Mucosa of rectum (tissue), 2 donors: ENCODE results near the gene TMEM121.
"Not testable (repeated sequence)": the region's sequence is repeated elsewhere in the genome, so short reads cannot be mapped to it uniquely, and the experiment has no call there.

Experiments
- H3K27ac ChIP-seq, 2 donors: one replicate each; pipeline ENCODE4 v1.7.0; 2013; ENCODE audit warnings: inconsistent platforms in 2 of 2, low read depth in 2 of 2, low read length in 2 of 2
- H3K27me3 ChIP-seq, 2 donors: one replicate each; pipeline ENCODE4 v1.7.0; 2013; ENCODE audit warnings: low read length in 2 of 2; ENCODE audit not compliant: control insufficient read depth in 2 of 2, insufficient read depth in 2 of 2
- H3K36me3 ChIP-seq, 2 donors: one replicate each; pipeline ENCODE4 v1.7.0; 2013; ENCODE audit warnings: low read length in 2 of 2; ENCODE audit not compliant: control insufficient read depth in 2 of 2, insufficient read depth in 2 of 2
- H3K4me1 ChIP-seq, 2 donors: one replicate each; pipeline ENCODE4 v1.7.0; 2013; ENCODE audit warnings: low read length in 2 of 2, mild to moderate bottlenecking in 1 of 2; ENCODE audit not compliant: control insufficient read depth in 2 of 2, insufficient read depth in 2 of 2
- H3K4me3 ChIP-seq, 2 donors: one replicate each; pipeline ENCODE4 v1.7.0; 2013; ENCODE audit warnings: low read length in 2 of 2
- H3K9ac ChIP-seq, 2 donors: one replicate each; pipeline ENCODE4 v1.7.0; 2013; ENCODE audit warnings: low read length in 2 of 2, low read depth in 1 of 2, mild to moderate bottlenecking in 1 of 2
- H3K9me3 ChIP-seq, 2 donors: one replicate each; pipeline ENCODE4 v1.7.0; 2013; ENCODE audit warnings: low read length in 2 of 2; ENCODE audit not compliant: control insufficient read depth in 2 of 2
- donor health status: healthy.
- donor health status: Normal muscosa, but diverticular disease.

TMEM121 gene

DNA sequence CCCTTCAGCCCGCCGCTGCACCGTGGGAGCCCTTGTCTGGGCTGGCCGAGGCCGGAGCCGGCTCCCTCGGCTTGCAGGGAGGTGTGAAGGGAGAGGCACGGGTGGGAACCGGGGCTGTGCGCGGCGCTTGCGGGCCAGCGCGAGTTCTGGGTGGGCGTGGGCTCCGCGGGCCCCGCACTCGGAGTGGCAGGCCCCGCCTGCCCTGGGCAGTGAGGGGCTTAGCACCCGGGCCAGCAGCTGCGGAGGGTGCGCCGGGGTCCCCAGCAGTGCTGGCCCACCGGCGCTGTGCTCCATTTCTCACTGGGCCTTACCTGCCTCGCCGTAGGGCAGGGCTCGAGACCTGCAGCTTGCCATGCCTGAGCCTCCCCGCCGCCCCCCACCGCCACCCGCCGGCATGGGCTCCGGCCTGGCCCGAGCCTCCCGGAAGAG, 21.4 kb downstream of the TMEM121 start:
- H3K4me3 ChIP-seq: no peak overlapping the region
- no peaks in the 10 kb centered on the region for H3K27me3 ChIP-seq
- no peaks in the 10 kb centered on the region for H3K36me3 ChIP-seq
- no peaks in the 10 kb centered on the region for H3K4me1 ChIP-seq
- H3K9me3 ChIP-seq: no peaks in the 10 kb centered on the region
- no peak overlapping the region for H3K9ac ChIP-seq
- no peak overlapping the region for H3K27ac ChIP-seq

DNA sequence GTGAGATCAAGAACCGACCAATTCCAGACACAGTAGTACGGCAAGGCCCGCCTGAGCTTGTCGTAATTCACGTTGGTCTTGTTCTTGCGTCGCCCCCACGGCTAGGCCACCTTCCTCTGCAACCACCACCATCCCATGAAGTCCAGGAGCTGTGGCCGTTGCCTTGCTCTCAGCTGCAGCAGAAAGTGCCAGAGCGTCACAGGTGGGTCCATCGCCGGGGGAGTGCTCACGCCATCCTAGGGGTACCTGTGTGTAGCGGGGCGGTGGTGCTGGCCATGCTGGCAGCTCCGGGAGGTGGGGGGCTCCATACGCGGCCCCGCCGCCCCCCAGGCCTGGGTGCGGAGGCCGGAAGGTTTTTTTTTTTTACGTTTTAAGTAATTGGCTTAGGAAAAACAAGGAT, 23.1 kb downstream of the TMEM121 start:
- Histone ChIP-seq H3K9me3 (no peaks in the 10 kb centered on the region), H3K27me3 (no peaks in the 10 kb centered on the region), H3K4me1 (no peaks in the 10 kb centered on the region), H3K36me3 (no peaks in the 10 kb centered on the region), H3K27ac (no peak overlapping the region), H3K4me3 (no peak overlapping the region), H3K9ac (no peak overlapping the region)

DNA sequence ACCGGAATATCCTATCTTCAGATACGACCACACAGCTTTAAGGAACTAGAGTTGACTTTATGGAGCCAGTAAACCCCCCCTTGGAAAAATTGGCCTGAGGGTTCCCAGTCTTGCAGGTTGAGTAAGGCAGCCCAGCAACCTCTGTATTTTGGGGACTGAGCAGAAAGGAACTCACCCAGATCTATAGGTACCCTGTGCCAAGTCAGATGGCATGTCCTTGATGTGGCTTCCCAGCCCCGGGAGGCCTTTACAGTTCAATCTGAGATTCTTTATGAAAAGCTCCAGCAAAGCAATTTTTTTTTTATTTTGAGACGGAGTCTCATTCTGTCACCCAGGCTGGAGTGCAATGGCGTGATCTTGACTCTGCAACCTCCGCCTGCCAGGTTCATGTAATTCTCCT, 27.6 kb downstream of the TMEM121 start:
- H3K27ac ChIP-seq: no peak overlapping the region
- no peaks in the 10 kb centered on the region for H3K36me3 ChIP-seq
- H3K9me3 ChIP-seq: no peaks in the 10 kb centered on the region
- no peak overlapping the region for H3K9ac ChIP-seq
- H3K4me1 ChIP-seq: no peaks in the 10 kb centered on the region
- H3K4me3 ChIP-seq: no peak overlapping the region
- H3K27me3 ChIP-seq: no peaks in the 10 kb centered on the region

DNA sequence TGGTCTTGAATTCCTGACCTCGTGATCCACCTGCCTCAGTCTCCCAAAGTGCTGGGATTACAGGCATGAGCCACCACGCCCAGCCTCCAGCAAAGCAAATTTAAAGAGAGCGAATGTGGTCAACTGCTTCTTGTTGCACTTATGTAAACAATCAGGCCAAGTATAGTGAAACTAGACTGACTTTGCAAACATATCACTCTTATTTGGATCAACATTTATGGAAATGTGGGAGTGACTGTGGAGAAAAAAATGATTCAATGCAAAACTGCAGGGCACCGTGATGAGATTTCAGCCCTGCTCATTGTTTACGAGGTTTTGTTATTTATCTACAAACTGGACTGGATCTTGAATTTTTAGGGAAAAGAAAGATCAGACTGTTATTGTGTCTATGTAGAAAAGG, 28.1 kb downstream of the TMEM121 start:
- Histone ChIP-seq H3K9me3 (no peaks in the 10 kb centered on the region), H3K36me3 (no peaks in the 10 kb centered on the region), H3K4me3 (no peak overlapping the region), H3K27ac (no peak overlapping the region), H3K27me3 (no peaks in the 10 kb centered on the region), H3K9ac (no peak overlapping the region), H3K4me1 (no peaks in the 10 kb centered on the region)

DNA sequence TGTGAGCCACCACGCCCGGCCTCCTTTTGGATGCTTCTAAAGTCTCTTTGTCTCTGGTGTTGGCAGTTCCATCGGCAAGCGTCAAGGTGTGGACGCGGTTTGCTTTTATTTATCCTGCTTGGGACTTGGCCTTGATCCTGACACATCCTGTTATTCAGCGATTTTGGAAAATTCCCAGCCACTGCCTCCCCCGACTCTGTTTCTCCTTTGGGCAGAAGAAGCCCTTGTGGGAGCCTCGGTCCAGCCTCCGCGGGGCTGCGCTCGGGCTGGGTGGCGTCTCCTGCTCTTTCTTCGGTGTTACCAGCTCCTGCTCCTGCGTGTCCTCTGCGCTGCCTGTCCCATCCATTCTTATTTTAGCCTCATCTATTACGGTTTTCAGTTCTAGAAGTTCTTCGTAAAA, 31.3 kb downstream of the TMEM121 start:
- H3K27me3 ChIP-seq, H3K9me3 ChIP-seq, H3K27ac ChIP-seq, H3K4me1 ChIP-seq, H3K36me3 ChIP-seq, H3K4me3 ChIP-seq, H3K9ac ChIP-seq: not testable (repeated sequence)

DNA sequence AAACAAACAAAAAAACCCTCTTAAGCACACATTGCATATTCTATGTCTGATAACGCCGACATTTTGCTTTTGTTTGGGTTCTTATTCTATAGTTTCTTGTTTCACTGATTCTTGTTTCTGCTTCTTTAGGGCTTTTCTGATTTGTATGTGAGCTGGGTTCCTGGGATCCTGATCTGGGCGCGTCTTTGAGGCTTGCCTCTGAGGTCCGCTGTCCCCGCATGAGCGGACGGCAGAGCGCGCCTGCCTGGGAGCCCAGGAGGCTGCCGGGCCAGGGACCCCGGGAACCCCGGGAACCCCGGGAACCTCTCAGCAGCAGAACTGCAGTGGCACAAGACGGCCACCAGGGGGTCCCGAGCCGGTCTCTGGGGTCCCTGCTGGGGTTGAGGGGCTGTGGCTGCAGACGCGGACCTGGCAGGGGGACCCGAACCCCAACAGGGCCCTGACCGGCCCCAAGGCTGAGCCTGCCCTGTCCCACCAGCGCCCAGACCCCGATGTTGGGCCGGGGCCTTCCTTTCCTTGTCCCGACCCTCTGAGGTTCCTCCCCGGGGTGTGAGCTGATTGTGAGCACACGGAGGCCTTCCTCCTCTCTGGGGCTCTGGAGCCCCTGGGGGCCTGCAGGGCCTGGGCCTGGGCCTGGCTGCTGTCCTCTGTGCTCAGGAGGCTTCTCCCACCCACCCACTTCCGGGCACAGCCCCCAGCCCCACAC, 32.2 kb downstream of the TMEM121 start:
- not testable (repeated sequence) for H3K4me1 ChIP-seq, H3K9me3 ChIP-seq, H3K27ac ChIP-seq, H3K4me3 ChIP-seq, H3K36me3 ChIP-seq, H3K9ac ChIP-seq, H3K27me3 ChIP-seq

DNA sequence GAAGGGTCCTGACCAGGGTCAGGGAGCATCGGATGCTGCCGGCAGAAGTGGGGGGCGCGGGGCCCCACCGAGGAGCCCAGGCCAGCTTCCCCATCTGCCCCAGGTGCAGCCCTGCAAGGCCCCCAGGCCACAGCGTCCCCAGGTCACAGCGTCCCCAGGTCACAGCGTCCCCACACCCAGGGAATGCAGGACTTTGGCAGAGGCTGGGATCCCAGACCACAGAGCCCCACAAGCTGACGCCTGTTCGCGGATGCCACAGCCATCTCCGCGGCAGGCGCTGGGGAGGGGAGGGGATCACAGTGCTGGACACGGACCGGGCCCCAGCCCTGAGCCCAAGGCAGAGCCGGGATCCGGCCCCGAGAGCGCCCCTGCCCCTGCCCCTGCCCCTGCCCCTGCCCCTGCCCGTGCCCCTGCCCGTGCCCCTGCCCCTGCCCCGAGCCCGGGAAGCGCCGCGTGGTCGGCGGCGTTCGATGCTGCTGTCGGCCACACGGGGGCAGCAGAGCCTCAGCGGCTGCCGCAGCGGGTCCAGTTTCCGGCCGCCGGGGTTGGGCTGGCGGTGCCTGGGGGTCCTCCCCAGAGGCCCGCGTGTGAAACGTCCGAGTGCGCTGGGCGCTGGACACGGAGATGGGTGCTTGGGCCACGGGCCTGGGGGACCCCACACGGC, 33.1 kb downstream of the TMEM121 start:
- not testable (repeated sequence) for H3K4me1 ChIP-seq, H3K36me3 ChIP-seq, H3K27me3 ChIP-seq, H3K9ac ChIP-seq, H3K27ac ChIP-seq, H3K9me3 ChIP-seq, H3K4me3 ChIP-seq

DNA sequence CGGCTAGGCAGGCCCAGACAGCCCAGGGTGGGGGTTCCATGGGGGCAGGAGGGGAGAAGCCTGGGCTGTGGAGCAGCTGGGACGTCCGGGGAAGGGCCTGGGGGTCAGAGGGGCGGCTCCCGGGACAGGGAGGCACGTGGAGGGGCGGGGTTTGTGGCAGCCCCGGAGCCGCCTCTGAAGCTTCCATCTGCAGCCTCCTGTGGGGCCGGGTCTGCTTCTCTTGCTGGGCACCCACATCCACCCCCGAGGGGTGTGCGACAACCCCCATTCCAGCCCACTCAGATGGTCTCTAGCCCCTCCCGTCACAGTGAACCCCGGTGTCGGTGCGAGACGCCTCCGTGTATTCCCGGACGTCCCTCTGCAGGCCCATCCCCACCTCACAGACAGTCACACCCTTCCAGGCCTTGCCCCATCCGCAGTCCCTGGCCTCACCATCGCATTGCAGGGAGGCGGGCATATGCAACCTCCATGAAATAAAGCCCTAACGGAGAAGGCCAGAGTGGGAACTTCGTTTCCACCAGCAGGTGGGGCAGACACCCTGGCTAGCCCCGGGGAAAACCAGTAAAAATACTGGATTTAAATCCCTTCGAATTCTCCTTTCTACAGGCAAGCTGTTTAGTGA, 33.8 kb downstream of the TMEM121 start:
- H3K4me1 ChIP-seq, H3K9ac ChIP-seq, H3K9me3 ChIP-seq, H3K4me3 ChIP-seq, H3K36me3 ChIP-seq, H3K27me3 ChIP-seq, H3K27ac ChIP-seq: not testable (repeated sequence)

DNA sequence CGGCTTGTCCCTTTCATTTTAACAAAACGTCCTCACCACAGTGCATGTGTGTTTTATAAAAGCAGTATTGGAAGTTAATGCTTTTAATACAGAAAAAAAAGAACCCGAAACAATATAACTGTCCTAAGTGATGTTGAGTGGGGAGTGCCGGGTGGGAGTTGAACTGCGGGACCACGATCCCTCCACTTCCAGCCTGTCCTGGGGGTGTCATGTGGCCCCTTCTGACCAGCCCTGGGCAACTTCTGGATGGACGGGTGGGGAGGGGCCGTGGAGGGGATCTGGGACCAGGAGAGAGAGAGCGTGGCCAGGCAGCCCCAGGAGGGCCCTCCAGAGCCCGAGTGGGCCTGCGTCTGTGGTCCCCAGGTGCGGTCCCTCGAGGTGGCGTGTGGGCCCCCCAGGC, 35.0 kb downstream of the TMEM121 start:
- H3K9me3 ChIP-seq, H3K27ac ChIP-seq: not testable (repeated sequence)

DNA sequence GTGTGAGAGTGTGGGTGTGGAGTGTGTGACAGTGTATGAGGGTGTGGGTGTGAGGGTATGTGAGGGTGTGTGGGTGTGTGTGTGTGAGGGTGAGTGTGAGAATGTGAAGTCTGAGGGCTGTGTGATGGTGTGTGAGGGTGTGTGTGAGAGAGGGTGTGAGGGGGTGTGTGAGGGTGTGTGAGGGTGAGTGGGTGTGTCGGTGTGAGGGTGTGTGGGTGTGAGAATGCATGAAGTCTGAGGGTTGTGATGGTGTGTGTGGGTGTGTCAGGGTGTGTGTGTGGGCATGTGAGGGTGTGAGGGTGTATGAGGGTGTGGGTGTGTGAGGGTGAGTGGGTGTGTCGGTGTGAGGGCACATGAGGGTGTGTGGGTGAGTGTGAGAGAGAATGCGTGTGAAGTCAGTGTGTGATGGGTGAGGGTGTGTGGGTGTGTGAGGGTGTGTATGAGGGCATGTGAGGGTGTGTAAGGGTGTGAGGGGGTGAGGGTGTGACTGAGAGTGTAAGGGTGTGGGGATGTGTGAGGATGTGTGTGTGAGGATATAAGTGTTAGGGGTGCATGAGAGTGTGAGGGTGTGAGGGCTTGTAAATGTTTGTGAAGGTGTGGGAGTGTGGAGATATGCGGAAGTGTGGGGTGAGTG, 36.4 kb downstream of the TMEM121 start:
- H3K27ac ChIP-seq: peak overlapping the region; percentile 1 to 33
- no peak overlapping the region for H3K9ac ChIP-seq
- no peaks in the 10 kb centered on the region for H3K27me3 ChIP-seq

More for the DNA sequence above, 35.0 kb downstream of the TMEM121 start:
- H3K4me1 ChIP-seq, H3K9ac ChIP-seq, H3K36me3 ChIP-seq, H3K4me3 ChIP-seq, H3K27me3 ChIP-seq: not testable (repeated sequence)

More for the DNA sequence above, 36.4 kb downstream of the TMEM121 start:
- H3K4me1 ChIP-seq: no peaks in the 10 kb centered on the region
- H3K9me3 ChIP-seq: no peaks in the 10 kb centered on the region
- H3K36me3 ChIP-seq: no peaks in the 10 kb centered on the region
- no peak overlapping the region for H3K4me3 ChIP-seq
